ENCODE results near the gene SLC38A11.
A peak's percentile ranks its signal among the peaks of the same experiment; 100 is the strongest.

SLC38A11 gene

DNA sequence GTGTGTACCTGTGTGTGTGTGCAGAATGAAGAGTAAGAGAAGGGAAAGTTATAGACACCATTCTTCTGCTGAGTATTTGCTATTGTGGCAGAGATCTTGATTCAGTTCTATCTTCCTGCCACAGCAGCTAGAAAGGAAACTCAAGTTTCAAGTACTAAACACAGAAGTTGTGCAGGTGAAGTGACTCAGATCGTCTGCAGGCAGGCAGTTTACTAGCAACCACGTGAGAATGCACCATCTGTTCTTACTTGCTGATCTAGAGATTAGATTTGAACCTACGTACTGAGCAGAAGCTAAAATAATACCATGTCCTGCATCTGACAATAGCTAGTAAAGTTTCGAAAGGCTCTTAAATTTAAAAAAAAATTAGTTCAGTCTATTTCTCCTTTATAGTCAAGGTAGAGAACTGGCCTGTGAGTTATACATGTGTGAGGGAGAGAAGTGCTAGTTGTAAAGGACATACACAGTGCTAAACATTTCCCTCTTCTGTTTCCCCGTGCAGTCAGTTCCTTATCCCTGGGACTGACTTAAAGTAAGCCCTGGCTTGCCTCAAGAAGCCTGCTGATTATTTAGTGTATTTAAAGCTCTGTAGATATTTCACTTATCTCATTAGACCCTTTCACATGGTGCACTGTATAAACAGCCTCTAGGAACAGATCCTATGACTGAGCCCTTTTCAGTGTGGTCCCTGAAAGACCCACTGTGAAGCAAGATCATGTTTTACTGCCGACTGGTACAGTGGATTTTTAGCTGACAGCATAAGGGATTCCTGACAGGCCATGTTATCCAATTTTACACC, 45.0 kb downstream of the SLC38A11 start:
- FAIRE-seq (peak; percentile 97), DNase-seq (ENCODE audit: insufficient read length, low spot score) (no peak)
- TF ChIP-seq, protein P1, sequence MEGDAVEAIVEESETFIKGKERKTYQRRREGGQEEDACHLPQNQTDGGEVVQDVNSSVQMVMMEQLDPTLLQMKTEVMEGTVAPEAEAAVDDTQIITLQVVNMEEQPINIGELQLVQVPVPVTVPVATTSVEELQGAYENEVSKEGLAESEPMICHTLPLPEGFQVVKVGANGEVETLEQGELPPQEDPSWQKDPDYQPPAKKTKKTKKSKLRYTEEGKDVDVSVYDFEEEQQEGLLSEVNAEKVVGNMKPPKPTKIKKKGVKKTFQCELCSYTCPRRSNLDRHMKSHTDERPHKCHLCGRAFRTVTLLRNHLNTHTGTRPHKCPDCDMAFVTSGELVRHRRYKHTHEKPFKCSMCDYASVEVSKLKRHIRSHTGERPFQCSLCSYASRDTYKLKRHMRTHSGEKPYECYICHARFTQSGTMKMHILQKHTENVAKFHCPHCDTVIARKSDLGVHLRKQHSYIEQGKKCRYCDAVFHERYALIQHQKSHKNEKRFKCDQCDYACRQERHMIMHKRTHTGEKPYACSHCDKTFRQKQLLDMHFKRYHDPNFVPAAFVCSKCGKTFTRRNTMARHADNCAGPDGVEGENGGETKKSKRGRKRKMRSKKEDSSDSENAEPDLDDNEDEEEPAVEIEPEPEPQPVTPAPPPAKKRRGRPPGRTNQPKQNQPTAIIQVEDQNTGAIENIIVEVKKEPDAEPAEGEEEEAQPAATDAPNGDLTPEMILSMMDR (IDR thresholded peaks at IDR 0.05; ENCODE audit: insufficient read depth, missing control alignments): no peak

DNA sequence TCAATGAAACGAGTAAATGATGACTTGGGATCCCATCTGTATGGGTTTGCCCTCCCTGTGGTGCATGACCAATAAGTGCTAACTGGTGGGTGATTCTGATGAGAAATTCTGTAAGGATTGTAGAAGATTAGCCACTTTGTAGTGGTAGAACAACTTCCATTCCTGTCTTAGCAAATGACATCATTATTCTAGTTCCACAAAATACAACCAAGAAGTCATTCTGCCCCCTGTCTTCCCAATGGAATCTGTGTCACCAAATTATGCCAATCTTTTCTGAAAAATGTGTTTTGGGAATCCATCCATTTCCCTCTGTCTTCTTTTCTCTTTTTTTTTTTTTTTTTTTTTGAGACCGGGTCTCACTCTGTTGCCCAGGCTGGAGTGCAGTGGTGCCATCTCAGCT, 48.4 kb downstream of the SLC38A11 start:
- FAIRE-seq: no peak
- TF ChIP-seq, protein P1 (IDR thresholded peaks at IDR 0.05; ENCODE audit: insufficient read depth, missing control alignments): no peak
- DNase-seq (ENCODE audit: insufficient read length, low spot score): no peak

DNA sequence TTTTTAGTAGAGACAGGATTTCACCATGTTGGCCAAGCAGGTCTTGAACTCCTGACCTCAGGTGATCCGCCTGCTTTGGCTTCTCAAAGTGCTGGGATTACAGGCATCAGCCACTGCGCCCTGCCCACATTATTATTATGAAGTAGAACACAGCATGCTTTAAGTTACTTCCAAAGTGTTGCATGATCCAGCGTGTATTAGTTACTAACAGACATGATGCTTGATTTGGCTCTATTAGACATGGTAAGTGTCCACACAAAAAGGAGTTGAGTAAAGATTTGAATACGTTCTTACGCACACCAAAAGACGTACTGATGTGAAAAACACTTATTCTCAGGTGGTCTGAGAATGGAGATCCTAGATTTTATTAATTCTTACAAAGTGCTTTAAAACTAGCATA, 50.0 kb downstream of the SLC38A11 start:
- FAIRE-seq (no peak), DNase-seq (ENCODE audit: insufficient read length, low spot score) (no peak)
- TF ChIP-seq, protein P1 (IDR thresholded peaks at IDR 0.05; ENCODE audit: insufficient read depth, missing control alignments): no peak

DNA sequence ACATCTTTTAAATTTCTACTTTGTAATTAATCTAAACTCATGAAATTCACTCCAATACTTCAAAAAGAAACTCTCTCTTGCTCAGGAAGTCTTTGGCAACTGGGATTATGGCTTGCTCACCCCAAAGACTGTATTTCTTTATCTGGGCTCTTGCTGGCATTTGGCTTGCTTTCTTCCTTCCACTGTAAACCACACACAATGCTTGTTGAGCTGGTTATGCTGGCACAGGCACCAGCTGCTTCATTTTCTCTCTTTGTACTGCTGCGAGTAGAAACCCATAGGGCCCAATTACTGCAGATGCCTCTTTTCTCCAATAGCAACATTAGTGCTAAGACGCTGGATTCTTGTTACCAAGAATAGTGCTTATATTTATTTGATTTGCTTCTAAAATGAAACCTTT, 51.4 kb downstream of the SLC38A11 start:
- FAIRE-seq (no peak), DNase-seq (ENCODE audit: insufficient read length, low spot score) (no peak)
- TF ChIP-seq, protein P1 (IDR thresholded peaks at IDR 0.05; ENCODE audit: insufficient read depth, missing control alignments): no peak

DNA sequence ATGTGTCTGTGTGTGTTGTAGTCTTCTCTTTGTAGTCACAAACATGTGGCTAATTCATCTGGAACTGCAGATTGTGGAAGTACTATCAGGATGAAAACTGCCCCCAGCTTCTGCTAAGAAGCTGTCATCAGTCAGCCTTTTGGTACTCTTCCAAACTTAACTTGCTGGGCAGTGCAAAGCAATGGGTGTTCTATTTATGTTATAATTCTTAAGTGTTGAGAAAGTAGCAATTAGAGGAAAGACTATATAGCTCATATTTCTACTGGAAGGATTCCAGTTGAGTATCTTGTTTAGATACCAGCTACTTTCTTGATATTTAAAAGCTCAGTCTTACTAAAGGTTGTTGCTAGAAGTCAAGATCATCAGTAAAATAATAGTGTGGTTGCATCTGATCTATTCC, 52.1 kb downstream of the SLC38A11 start:
- no peak for FAIRE-seq
- TF ChIP-seq, protein P1 (IDR thresholded peaks at IDR 0.05; ENCODE audit: insufficient read depth, missing control alignments): no peak
- DNase-seq (ENCODE audit: insufficient read length, low spot score): no peak

DNA sequence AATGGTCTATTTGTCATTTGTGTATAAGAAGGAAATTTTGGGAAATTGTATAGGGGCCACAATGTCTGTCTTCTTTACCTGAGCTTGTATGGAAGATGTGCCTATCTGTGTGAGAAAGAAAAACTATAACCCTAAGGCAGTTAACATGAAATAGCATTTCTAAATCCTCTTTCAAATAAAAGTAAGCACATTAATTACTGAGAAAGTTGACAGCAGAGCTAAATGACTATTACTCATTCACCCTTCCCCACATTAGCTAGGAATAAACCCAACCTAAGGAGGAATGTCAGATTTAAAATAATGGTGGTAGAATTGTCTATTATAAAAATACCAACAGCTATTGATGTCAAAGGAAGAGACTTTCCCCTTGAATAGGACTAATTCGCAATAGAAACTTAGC, 56.2 kb downstream of the SLC38A11 start:
- DNase-seq (ENCODE audit: insufficient read length, low spot score): no peak
- TF ChIP-seq, protein P1 (IDR thresholded peaks at IDR 0.05; ENCODE audit: insufficient read depth, missing control alignments): no peak

DNA sequence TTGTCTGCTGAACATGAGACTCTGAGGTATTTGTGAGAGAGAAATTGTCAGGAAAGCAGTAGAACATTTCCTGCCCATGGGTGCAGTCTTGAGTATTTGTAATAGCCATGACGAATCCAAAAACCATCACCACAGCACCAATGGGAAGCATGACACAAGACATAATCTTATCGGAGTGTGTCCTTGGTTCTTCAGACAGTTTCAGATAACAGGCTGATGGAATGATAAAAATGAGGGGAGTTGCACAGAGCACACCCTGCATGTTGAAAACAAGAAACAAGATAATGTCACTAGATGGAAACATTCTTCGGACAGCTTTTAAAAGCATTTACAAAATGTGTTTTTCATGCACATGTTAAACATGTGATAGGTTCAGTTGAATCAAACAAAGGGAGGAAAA, 56.9 kb downstream of the SLC38A11 start:
- FAIRE-seq: peak; percentile 76

More for the DNA sequence above, 56.2 kb downstream of the SLC38A11 start:
- FAIRE-seq: peak; percentile 83

More for the DNA sequence above, 56.9 kb downstream of the SLC38A11 start:
- DNase-seq (ENCODE audit: insufficient read length, low spot score): no peak
- TF ChIP-seq, protein P1 (IDR thresholded peaks at IDR 0.05; ENCODE audit: insufficient read depth, missing control alignments): no peak

Measured in D721Med (cell line).